Mammary epithelial cell (primary cell): ENCODE measurements around the gene PVR.

ENCODE experiments used
- CTCF ChIP-seq, 2 donors: IDR thresholded peaks in 1 of 2; conservative IDR thresholded peaks in 1 of 2; 2 replicates each; pipeline ENCODE4 v1.5.1; 2011 to 2012; ENCODE audit warnings: inconsistent platforms in 2 of 2, low read length in 2 of 2, mild to moderate bottlenecking in 2 of 2, control low read depth in 1 of 2, low read depth in 1 of 2; ENCODE audit not compliant: insufficient read depth in 1 of 2; ENCODE audit errors: extremely low read depth in 1 of 2
- EZH2 ChIP-seq: IDR thresholded peaks from 2 replicates; pipeline ENCODE4 v1.6.1; 2012; ENCODE audit warnings: low read length, inconsistent platforms, borderline replicate concordance

- TF ChIP-seq CTCF (conservative IDR thresholded peaks at IDR 0.05 in 1 of 2, IDR thresholded peaks at IDR 0.05 in 1 of 2; ENCODE audit: extremely low read depth in 1 of 2, insufficient read depth in 1 of 2, low read depth in 1 of 2, low read length in 2 of 2) (no peak), EZH2 (no peak)
These were observed at the start of gene PVR for GRCh38 chr19:44643605-44644401.
